Panc1 (cell line): ENCODE results near the gene WBP2NL.

Experiments
- POLR2AphosphoS5 ChIP-seq: IDR thresholded peaks from 2 replicates; pipeline ENCODE4 v1.6.1; 2012; ENCODE audit warnings: mild to moderate bottlenecking, low read depth, low read length, moderate library complexity
- TF ChIP-seq, protein P1 (sequence below): fragments of 450-650 bp; IDR thresholded peaks from 2 replicates; pipeline ENCODE4 v1.5.1; 2017; ENCODE audit warnings: mild to moderate bottlenecking
- TF ChIP-seq, protein P2 (sequence below), 2 experiments: IDR thresholded peaks; 2 replicates each; pipeline ENCODE4 v1.6.1; 2011 to 2012; ENCODE audit warnings: low read depth in 2 of 2, control low read depth in 1 of 2, low read length in 1 of 2, mild to moderate bottlenecking in 1 of 2, moderate library complexity in 1 of 2; ENCODE audit not compliant: insufficient read depth in 1 of 2

DNA sequence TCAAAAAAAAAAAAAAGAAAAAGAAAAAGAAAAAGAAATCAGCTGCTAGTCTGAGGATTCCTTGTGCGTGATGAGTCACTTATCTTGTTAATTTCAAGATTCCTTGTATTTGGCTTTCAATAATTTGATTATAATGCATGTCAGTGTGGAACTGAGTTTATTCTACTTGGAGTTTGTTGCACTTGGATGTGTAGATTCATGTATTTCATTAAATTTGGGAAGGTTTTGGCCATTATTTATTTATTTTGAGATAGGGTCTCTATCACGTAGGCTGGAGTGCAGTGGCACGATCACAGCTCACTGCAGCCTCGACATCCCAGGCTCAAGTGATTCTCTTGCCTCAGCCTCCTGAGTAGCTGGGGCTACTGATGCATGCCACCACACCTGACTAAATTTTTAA, 14.8 kb downstream of the WBP2NL start:
- TF ChIP-seq, protein P1, sequence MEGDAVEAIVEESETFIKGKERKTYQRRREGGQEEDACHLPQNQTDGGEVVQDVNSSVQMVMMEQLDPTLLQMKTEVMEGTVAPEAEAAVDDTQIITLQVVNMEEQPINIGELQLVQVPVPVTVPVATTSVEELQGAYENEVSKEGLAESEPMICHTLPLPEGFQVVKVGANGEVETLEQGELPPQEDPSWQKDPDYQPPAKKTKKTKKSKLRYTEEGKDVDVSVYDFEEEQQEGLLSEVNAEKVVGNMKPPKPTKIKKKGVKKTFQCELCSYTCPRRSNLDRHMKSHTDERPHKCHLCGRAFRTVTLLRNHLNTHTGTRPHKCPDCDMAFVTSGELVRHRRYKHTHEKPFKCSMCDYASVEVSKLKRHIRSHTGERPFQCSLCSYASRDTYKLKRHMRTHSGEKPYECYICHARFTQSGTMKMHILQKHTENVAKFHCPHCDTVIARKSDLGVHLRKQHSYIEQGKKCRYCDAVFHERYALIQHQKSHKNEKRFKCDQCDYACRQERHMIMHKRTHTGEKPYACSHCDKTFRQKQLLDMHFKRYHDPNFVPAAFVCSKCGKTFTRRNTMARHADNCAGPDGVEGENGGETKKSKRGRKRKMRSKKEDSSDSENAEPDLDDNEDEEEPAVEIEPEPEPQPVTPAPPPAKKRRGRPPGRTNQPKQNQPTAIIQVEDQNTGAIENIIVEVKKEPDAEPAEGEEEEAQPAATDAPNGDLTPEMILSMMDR, result no peak
- TF ChIP-seq, protein P2, sequence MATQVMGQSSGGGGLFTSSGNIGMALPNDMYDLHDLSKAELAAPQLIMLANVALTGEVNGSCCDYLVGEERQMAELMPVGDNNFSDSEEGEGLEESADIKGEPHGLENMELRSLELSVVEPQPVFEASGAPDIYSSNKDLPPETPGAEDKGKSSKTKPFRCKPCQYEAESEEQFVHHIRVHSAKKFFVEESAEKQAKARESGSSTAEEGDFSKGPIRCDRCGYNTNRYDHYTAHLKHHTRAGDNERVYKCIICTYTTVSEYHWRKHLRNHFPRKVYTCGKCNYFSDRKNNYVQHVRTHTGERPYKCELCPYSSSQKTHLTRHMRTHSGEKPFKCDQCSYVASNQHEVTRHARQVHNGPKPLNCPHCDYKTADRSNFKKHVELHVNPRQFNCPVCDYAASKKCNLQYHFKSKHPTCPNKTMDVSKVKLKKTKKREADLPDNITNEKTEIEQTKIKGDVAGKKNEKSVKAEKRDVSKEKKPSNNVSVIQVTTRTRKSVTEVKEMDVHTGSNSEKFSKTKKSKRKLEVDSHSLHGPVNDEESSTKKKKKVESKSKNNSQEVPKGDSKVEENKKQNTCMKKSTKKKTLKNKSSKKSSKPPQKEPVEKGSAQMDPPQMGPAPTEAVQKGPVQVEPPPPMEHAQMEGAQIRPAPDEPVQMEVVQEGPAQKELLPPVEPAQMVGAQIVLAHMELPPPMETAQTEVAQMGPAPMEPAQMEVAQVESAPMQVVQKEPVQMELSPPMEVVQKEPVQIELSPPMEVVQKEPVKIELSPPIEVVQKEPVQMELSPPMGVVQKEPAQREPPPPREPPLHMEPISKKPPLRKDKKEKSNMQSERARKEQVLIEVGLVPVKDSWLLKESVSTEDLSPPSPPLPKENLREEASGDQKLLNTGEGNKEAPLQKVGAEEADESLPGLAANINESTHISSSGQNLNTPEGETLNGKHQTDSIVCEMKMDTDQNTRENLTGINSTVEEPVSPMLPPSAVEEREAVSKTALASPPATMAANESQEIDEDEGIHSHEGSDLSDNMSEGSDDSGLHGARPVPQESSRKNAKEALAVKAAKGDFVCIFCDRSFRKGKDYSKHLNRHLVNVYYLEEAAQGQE (IDR thresholded peaks at IDR 0.05; ENCODE audit: insufficient read depth in 1 of 2, low read depth in 2 of 2, low read length in 1 of 2), result no peak
- TF ChIP-seq POLR2AphosphoS5, result no peak
